HuH-7.5 (cell line): ENCODE data around the gene SLC35G3.
"Not testable (repeated sequence)": the region's sequence is repeated elsewhere in the genome, so short reads cannot be mapped to it uniquely, and the experiment has no call there.

Experiments used
- DNase-seq: peaks from one replicate; pipeline ENCODE4 v3.0.0; 2011; ENCODE audit warnings: low spot score

The SLC35G3 gene

DNA sequence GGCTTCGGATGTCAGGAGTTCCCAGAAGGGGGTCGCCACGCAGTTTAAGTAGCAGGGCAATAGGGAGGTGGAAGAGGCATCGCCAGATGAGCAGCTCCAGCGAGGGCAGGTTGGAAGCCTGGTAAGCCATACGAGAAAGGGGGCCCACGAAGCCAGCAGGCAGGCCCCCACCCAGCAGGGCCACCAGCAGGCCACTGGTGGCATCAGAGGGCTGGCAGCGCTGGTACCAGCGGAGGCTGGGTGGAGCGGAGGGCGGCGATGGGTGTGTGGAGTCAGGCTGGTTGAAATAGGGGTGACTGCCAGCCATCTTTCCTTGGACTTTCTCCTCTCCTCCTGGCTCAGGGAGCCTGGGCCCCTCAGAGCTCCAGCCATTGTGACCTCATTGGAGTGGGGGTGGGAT, at the start of gene SLC35G3:
Gene SLC35G3, minus strand, starts transcription at position 393 of the 400 bp plus-strand sequence. Its CDS starts 86 bp downstream, at position 307.
- not testable (repeated sequence) for DNase-seq

DNA sequence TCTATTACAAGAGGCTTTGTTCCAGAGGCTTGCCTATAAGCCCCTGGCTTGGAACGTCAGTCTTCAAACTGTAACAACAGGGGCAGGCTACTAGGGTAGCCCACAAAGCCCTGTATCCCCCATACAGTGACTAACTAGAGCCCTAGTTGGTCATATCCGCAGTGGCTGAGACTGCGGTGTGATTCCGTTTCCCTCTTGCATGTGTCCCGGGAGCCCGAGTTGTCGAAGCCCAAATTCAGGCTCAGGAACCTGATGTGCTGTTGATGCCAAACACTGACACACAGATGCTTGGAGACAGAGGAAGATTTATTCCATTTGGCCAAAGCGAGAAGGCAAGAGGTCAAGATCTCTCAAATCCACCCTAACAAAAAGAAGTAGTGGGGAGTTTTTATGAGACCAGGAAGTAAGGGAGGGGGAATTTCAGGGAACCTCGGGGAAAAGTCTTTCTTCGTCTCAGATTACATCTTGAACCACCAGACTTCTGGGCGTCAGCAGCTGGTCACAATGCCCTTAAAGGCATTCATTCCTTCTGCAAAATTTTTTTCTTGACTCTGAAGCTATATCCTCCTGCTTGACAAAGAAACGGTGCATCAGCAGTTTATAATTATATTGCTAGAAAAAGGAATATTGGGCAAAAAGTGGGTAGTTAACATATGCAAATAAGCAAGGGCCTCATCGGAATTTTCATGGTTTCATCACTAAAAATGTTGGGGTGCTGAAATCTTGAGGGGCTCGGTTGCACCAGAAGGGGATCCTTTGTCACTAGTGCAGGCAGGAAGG, 49.6 kb upstream of the SLC35G3 start:
- no peak for DNase-seq

DNA sequence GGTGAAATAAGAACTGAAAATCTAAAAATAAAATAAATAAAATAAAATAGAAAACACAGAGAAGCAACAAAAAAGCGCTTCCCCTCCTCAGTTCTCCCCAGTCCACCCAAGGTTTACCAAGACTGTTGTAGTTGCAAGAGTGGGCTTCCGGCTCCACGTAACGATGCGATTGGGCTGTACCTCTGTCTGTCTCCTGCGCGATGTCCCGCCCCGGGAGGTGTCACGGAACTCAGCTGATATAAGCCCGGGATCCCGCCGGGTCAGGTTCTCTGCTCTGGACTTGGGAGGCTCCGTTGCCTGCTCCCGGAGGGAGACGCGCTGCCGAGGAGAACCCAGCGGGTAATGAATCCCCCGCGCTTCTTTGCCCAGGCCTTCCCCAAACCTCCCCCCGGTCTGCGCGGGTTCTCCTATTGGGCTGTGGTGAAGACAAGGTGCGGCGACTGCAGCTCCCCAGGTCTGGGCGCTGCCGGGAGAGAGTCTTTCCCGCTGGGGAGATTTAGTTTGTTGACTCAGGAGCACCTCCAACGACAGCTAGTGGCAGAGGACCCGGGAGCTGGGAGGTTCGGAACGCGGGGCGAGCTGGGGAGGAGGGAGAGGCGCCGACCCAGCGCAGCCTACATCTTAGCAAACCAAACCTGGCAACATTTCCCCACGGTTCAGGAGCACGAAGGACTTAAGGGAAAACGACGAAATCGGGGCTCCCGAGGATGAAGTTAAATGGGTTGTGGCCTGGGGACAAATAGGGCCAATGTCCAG, 48.8 kb upstream of the SLC35G3 start, which contains the start of gene SLFN5:
Gene SLFN5, plus strand, starts transcription at position 268 of the 756 bp plus-strand sequence. CDS start 15,619 bp downstream, outside the sequence.
- peak; percentile 68 for DNase-seq

DNA sequence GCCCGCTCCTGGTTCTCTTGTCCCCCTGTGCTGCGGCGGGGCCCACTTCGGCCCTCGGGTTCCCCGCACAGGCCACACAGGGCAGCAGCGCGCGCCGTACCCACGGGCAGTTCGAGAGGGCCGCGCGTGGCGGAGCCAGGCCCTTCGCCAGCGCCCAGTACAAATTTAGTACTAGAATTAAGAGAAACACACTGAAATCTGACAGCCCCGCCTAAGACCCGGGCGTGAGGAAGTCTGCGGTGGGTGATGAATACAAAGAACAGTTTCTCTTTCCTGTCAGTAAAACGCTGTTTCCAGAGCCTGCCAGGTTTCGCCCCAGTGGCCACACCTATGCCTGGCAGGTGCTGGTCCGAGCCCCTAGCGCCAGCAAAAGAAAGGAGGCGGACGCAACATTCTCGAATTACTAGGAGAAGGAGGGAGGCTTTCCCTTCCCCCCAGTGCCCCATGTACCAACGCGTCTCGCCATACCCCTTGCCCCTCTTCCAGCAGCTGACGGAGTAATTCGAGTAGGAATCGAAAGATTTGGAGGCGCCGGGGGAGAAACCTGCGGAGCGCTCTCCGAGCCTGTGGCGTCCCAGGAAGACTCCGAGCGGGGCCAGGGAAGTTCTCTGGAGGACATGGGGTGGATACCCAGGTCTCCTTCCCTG, 48.1 kb upstream of the SLC35G3 start:
- DNase-seq = peak; percentile 64

DNA sequence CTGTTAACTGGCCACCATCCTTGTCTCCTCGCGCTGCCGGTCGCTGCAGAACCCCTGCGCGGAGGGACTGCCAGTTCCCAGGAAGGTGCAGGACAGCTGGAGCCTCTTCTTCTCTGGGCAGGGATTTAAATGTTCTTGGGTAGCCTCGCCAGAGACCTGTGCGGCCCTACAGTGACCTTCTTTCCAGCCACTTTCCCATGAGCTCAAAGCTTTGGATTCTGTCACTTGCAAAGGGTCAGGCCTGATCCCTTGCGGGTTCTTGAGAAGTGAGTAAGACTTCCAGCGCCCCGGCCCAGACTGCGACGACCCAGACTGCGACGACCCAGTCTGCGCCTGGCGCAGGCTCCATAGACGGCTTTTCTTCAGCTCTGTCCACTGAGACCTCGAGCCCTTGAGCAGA, 47.3 kb upstream of the SLC35G3 start:
- no peak for DNase-seq

DNA sequence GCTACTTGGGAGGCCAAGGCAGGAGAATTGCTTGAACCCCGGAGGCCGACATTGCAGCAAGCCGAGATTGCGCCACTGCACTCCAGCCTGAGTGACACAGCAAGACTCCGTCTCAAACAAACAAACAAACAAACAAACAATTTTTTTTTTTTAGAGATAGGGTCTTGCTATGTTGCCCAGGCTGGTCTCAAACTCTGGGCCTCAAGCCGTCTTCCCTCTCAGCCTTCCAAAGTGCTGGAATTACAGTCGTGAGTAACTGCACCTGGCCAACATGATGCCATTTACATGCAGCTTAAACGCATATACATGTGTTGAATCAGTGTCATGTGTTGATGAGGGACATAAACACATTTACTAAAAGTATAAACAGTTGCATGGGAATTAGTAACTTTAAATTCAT, 46.7 kb upstream of the SLC35G3 start:
- no peak for DNase-seq

DNA sequence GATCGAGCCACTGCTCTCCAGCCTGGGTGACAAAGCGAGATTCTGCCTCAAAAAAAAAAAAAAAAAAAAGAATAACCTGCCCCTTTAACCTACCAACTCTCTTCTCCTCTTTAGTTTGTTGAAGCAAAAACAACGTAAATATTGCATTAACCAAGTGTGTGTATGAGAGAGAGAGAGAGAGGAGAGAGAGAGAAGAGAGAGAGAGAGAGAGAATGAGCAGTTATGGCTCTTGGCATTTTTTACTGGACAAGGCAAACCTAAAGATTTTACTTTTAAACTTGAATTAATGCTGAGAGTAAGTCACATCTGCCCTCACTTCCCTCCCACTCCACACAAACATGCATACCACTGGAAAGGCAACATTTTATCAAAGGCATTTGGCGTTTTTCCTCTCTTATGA, 45.6 kb upstream of the SLC35G3 start:
- DNase-seq = no peak

DNA sequence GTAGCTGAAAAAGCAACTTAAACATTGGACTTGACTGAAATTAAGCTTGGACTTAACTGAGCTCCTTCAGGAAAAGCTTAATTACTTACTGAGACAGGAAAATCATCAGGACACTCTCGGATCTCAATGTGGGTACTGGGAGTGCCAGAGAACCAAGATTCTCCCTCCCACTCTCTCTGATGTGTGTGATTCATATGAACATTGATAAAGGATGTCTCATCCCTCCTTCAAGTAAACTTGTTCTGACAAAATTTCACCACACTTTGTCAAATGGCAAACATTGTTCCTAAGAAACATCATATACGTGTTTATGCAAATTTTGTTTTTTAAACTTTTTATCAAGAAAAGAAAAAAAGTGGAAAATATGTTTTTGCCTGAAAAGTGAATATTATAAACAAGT, 44.6 kb upstream of the SLC35G3 start:
- no peak for DNase-seq

DNA sequence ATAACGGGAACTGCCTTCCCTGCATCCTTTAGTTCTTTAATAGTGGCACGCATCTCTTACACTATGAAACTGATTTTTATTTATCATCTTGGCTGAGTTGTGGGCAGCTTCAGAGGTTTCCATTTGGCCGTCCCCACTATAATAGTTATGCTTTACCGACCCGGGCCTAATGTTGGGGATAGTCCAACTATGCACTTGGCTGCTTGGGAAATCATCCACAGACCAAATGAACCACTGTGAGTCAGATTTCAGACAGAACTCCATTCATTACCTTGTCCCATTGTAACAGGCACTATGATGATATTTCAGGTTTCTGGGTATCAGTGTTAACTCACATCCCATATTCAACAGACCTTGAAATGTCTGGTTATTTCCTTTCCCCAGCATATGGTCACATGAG, 42.6 kb upstream of the SLC35G3 start:
- no peak for DNase-seq

DNA sequence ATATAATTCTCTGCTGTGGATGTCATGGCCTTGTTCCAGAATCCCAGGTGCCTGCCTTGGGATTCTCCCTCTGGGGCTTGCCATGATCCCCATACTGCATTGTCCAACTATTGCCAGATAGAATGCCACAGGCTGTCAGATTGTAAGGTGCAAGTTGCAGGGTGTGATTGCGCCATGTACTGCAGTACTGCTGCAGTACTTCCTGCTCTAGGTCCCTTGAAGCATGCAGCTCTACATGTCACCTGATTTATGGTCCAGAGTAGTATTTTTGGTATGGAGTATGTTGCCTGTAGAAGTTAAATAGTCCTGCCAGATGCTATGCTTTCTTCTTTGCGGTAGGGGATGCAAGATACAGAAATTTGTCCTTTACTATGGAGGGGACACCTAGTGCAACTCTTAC, 41.7 kb upstream of the SLC35G3 start:
- DNase-seq = no peak

DNA sequence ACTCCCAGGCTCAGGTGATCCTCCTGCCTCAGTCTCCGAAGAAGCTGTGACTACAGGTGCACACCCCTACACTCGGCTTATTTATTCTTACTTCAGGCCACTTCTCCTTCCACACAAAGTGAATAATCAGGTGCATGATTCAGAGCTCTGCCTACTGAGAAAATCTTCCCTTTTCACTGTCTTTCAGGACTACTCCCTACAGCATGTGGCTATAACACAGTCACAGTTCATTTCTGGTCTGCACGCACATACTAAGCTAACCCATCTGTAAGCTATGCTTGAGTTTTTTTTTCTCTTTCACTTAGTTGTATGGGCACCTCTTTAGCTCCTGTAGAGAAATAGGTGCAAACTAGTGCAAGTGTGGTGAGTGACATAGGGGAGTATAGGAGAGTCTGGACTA, 41.1 kb upstream of the SLC35G3 start:
- DNase-seq = no peak

DNA sequence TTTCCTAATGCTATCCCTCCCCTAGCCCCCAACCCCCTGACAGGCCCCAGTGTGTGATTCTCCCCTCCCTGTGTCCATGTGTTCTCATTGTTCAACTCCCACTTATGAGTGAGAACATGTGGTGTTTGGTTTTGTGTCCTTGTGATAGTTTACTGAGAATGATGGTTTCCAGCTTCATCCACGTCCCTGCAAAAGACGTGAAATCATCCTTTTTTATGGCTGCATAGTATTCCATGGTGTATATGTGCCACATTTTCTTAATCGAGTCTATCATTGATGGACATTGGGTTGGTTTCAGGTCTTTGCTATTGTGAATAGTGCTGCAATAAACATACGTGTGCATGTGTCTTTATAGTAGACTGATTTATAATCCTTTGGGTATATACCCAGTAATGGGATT, 40.1 kb upstream of the SLC35G3 start:
- not testable (repeated sequence) for DNase-seq

DNA sequence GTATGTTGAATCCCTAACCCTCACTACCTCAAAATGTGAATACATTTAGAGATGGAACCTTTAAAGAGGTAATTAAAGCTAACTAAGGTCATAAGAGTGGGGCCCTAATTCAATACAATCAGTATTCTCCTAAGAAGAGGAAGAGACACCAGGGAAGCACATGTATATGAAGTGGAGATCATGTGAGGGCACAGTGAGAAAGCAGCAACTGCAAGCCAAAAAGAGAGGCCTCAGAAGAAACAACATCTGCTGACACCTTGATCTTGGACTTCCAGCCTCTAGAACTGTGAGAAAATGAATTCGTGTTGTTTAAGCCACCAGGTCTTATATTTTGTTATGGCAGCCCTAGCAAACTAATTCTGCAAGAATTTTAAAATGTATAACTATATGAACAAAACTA, 35.4 kb upstream of the SLC35G3 start:
- DNase-seq = no peak

DNA sequence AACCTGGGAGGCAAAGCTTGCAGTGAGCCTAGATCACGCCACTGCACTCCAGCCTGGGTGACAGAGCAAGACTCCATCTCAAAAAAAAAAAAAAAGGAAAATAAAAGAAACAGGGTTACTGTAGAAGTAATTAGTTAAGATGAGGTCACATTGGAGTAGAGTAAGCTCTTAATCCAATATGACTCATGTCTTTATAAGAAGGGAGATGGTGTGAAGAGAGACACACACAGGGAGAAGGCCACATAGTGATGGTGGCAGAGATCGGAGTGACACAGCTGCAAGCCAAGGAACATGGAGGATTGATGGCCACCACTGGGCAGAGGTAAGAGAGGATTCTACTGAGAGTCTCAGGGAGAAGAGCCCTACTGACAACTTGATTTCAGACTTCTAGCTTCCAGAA, 33.4 kb upstream of the SLC35G3 start:
- DNase-seq = no peak

DNA sequence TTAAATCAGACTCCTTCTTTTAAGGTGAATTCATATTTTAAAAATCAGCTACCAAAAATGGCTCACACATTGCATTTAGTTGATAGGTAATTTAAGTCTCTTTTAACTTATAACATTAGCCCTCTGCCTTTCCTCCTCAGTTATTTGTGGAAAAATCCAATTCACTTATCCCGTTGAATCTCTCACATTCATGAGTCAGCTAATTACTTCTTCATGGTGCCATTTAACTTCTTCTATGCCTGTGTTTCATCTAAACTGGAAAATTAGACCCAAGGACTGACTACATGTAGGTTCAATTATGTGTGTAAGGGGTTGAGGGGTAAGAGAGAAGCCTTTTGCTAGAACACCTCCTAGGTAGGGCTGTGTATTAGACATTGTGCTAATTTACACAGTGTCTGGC, 30.2 kb upstream of the SLC35G3 start:
- DNase-seq = no peak

DNA sequence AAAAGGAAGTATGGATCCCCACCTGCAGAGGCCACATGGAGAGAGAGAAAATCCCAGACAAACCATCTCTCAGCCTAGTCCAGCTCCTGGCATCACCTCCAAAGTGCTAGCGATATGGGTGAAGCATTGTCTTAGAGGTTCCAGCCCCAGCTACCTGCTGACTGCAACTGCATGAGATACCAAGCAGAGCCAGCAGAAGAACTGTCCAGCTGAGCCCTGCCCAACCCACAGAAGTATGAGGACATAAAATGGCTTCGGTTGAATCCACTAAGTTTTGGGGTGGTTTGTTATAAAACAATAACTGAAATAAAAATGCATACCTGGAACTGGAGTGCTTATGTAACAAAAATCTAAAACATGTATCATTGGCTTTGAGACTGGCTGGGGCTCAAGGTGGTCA, 28.3 kb upstream of the SLC35G3 start:
- no peak for DNase-seq

DNA sequence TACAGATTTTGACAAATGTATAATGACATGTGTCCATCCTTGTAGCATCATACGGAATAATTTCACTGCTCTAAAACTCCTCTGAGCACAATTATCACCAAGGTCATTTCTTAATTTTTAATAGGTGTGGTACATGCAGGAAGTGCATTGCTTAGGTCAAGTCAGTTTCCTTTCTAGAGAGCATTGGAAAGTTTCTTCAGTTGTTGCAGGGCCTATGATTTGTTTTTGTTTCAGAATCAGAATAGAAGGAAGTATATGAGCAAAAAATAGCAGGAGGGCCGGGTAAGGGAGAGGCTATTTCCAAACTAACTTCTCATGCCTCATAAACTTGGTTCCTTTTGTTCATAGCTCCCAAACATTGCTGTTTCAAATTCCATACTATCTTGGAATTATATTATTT, 24.7 kb upstream of the SLC35G3 start:
- no peak for DNase-seq

DNA sequence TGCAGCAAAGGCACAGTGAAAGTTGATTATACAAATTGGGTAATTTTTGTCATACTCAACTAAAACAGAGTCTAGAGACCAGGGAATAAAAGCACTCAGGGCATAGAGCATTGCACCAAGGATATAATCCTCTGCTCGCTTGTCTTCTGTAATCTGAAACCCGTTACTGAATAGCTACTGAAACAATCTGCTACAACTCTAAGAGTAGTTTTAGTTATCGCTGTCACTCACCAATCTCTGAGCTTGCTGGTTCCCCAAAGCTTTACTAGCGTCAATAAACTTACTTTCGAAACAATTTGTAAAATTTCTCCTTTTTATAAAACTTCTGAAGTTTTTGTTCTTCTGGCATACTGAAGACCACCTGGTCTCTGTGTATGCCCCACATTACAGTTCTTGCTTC, 22.9 kb upstream of the SLC35G3 start:
- DNase-seq = no peak

DNA sequence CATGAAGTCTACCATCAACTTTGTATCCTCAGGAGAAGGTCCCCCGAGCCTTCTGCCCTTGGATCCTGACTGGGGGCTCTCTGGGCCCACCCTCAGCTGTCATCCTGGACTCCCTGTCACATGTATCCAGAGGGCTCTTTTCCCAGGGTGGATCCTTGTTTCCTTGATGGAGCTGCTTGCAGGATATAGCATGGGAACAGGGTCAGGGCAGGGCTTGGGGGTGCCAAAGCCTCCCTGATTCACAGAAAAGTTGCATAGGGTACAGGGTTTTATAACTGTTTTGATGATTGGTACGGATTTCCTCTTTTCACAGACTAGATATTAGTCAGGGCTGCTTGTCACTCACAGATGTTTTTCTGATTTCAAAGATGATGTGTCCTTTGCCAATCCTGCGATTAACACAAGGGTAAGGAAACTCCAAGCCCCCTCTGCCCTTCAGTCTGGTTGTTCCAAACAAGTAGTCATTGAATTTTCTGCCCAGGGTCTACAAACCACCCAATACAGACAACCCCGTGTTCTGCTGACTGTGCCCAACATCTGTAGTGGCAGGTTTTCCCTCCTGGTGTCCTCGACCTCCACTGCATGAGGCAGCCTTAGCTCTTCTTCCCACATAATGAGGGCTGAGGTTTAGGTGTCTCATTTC, 20.6 kb upstream of the SLC35G3 start:
- DNase-seq = no peak

DNA sequence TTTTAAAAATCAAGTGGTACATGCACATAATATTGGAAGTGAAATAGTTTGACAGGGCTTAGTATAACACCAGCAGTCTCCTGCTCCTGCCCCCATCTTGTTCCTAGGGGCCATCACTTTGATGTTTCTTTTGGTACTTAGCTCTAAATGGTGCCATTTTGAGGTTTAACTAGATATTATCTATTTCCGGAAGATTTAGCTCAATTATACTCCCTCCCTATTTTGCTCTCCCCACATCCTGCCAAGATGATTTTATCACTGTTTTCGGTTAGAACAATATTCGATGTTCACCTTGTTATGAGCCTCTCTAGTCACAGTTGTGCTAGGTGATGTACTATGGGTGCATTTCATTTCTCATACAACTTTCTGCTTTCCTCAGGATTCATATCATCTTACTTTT, 20.0 kb upstream of the SLC35G3 start:
- no peak for DNase-seq

DNA sequence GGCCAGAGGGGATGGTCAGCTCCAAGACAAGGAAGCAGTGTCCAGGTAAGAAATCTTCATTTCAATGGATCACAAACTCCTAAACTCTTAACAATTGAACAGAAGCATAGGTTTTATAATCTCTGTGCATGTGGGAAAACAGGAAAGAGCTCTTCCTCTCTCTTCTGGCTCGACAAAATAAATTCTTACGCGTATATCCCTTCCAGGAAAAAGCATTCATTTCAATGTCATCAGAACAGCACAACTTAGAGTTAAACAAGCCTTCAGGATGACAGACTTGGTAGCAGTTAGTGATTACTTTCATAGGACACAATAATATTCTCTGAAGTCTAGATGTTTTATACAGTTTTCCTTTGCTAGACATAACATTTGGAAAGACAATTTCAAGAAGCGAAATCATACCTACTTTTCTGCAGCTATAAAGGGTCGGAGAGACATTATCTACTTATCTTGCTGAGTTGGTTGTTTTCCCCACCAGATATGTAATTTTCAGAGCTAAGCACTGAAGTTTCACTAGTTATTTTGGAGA, 19.3 kb upstream of the SLC35G3 start:
- DNase-seq = no peak

DNA sequence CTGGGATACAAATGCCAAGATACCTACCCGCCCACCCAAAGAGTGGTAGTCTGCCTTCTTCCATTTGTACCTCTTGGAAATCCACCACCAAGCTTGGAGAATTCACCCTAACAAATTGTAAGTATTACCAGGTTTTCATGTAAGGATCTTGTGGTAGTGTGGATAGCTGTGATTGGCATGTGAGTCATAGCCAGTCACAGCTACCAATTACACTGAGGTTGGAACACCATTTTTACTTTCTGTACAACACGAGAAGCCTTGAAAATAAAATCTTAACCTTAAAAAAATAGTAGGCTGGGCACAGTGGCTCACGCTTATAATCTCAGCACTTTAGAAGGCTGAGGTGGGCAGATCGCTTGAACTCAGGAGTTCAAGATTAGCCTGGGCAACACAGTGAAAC, 18.5 kb upstream of the SLC35G3 start:
- DNase-seq = no peak
